ENCODE data around the gene MTERF4.

MTERF4 gene

GRCh38 chr2:241088376-241088775, 13.7 kb downstream of the MTERF4 start:
- DNase-seq (ENCODE audit: low read depth in 2 of 2), result no peak

DNA sequence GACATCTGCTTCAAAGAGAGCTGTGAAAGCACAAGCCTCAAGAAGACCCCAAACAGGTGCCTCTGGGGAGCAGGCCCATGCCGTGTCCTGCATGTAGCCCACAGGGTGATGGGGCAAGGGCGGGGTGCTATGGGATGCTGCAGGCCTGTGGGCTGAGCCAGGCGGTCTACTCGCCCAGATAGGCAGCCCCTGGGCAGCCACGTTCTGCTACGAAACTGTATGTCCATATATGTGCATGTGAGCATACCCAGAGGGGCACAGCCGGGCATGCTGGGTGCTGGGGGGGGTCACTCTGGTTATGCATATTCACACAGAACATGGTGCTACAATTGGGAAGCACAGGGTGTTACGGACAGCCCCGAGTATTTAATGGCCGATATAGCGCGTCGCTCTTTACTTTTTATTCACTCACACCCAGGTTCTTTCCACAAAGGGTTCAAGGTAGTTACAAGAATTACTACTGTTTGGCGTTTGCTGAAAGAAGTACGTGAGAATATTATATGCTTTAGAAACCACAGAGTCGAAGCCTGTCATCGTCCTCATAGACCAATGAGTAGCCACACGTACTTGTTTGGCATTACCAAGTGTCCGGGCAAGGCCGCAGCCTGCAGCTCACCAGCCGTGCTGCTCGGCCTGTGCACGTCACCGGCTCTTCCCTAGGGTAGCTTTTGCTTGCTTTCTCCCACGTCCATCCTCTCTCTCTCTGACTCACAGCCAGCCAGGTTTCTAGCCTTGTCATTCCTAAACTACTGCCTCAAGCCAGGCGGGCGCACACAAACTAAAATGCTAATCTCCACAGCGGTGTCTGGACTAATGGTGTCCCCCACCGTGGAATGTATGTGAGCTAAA, 14.4 kb downstream of the MTERF4 start:
- no peak for DNase-seq (ENCODE audit: low read depth in 2 of 2)

- no peak for DNase-seq (ENCODE audit: low read depth in 2 of 2)
Measured at GRCh38 chr2:241084856-241085444, 17.1 kb downstream of the MTERF4 start.

DNA sequence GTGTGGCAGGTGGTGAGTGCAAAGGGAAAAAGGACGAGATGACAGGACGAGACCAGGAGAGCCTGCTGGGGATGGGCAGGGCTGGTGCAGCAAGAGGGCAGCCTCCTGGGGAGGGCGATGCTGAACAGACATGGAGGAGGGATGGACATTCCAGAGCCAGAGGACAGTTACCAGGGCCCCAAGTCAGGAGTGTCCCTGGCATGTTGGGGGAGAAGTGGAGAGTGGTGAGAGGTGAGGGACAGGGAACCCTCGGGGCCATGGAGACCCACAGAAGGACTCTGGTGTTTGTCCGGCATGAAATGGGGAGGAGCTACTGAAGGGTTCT, 19.0 kb downstream of the MTERF4 start:
- no peak for DNase-seq (ENCODE audit: low read depth in 2 of 2)

- no peak for DNase-seq (ENCODE audit: low read depth in 2 of 2)
Measured at GRCh38 chr2:241082341-241083090, 19.6 kb downstream of the MTERF4 start.

DNA sequence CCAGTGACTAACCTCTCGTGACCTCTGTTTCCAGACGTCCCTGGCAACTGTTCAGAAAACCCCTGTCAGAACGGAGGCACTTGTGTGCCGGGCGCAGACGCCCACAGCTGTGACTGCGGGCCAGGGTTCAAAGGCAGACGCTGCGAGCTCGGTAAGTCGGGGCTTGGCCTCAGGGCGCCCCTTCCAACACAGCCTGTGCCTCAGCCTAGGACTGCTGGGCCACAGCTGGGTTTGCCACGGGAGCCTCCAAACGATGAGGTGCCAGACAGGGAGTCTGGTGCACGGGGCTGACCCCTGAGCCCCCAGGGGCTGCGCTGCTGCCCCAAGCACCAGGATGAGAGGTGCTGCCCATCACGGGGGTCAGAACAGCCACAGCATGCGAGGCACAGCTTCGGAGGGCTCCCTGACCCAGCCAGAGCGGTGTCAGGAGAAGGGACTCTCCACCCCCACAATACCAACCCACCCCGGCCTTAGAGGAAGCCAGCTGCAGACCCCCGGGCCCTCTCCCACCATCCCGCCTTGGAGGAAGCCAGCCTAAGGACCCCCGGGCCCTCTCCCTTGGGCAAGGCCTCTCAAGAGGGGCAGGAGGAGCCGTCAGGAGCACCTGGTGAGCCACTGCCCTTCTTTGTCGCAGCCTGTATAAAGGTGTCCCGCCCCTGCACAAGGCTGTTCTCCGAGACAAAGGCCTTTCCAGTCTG, 20.3 kb downstream of the MTERF4 start:
- DNase-seq (ENCODE audit: low read depth in 2 of 2), result no peak

GRCh38 chr2:241081190-241081642, 20.9 kb downstream of the MTERF4 start:
- DNase-seq (ENCODE audit: low read depth in 2 of 2), result no peak

DNA sequence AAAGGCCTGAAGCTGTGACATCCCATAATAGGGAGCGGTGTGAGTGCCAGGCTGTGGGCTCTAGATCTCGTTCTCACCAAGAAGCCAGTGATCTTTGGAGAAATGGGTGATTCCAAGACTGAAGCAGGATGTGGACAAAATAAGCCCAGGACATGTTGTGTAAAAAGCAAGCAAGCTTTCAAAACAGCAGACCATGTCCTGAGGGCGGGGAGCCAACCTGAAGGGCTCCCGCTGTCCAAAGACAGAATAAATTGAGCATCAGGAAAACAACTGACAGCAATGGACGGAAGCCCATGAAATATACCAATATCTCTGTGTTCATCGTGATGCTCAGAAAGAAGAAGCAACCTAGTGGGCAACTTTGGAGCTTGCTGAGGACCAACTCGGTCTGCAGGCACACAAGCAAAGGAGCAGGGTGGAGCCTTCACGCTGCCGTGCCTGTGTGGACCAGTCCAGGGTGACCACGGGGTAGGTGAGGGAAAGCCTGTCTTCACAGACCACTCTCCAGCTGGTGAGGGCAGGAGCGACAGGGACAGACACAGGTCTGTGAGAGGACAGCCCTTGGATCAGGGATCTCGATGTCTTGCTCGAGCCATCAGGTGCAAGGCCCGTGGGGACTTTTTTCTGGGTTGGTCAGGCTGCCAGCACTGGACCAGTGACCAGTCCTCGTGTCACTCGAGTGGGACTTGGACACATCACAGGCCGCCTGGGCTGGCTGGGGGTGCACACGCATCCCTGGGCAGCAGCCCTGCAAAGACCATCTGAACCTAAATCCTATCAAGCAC, 21.5 kb downstream of the MTERF4 start:
- no peak for DNase-seq (ENCODE audit: low read depth in 2 of 2)

GRCh38 chr2:241074901-241075540, 27.1 kb downstream of the MTERF4 start:
- no peak for DNase-seq (ENCODE audit: low read depth in 2 of 2)

DNA sequence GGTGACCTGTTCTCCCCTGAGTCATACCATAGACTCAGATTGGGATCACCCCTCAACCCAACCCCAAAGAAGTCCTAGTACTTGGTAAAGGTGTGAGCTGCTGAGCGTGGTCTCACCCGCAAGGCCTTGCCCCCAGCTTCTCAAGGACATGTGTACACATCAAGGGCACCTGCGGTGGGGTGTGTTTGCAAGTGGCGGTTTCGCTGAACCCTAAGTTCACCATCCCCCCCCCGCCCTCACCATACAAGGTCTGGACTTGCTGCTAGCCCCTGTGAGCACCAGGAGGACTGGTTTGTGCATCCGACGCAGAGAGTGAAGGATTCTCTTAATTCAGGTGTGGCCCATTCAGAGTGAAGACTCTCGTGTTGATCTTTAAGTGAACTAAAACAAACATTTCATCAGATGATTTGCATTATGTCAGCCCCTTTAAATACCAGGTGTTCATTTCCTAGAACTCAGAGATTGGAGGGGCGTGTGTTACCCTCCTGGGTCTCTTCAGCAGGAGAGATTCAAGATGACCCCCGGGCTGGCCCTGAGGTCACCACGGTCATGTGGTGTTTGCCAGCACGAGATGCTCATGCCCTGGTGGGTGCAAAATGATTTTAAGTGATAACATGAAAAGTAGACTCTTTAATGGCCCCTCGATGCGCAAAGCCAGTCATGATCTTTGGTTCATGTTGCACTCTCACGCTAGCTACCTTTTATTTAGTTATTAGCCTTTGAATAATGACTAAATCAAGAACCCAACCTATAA, 27.8 kb downstream of the MTERF4 start:
- no peak for DNase-seq (ENCODE audit: low read depth in 2 of 2)

DNA sequence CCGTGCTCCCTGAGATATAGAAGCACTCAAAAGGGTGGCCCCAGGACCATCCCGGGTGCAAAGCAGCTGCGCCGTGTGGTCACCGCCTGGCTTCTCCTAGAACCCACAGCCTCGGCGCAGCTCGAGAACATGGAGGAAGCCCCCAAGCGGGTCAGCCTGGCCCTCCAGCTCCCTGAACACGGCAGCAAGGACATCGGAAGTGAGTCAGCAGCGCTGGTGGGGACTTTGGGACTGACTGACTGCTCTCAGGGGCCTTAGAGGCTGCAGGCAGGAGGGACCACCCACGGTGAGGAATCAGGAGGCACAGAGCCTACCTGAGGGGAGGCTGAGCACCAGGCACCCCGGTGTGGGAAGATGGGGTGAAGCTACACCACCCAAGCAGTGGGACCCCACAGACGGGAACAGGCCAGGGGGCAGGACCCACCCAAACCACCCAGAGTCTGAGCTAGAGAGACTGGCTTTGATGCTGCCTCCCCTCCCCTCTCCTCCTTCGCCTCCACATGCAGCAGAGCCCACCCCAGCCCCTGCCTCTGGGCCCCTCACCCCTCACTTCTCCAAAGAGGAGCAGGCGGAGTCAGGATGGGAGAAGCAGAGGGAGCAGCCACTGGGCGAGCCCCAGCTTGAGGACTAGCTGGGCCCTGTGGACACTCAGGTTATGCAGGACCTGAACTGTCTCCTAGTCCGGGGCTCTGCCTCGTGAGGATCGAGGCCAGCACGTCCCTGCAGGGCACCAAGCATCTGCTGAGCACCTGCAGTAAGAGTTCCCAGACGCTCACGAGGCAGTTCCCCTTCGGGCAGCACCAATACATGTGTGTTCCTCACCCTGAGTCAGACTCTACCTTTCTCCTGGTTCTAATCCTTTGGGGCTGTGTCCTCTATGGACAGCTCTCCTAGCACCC, 28.7 kb downstream of the MTERF4 start:
- no peak for DNase-seq (ENCODE audit: low read depth in 2 of 2)

- no peak for DNase-seq (ENCODE audit: low read depth in 2 of 2)
Measured at GRCh38 chr2:241072553-241073165, 29.4 kb downstream of the MTERF4 start.

- DNase-seq (ENCODE audit: low read depth in 2 of 2), result no peak
Measured at GRCh38 chr2:241072151-241072550, 29.9 kb downstream of the MTERF4 start.

DNA sequence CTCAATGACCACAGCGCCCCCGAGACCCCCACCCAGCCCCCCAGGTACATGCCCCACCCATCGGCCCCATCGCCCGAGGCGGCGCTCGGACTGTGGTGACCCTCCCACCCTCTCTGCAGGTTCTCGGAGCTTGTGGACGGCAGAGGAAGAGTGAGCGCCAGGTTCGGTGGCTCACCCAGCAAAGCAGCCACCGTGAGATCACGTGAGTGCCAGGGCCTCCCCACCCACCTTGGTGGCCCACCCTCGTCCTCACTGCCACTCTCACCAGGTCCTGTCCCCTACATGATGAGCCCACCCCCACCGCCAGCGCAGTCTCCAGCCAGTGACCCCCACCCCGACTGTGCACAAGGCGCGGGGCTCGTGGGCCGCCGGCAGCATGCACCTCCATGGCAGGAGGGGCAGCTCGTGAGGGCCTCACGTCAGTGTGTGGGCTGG, 30.4 kb downstream of the MTERF4 start:
- no peak for DNase-seq (ENCODE audit: low read depth in 2 of 2)

DNA sequence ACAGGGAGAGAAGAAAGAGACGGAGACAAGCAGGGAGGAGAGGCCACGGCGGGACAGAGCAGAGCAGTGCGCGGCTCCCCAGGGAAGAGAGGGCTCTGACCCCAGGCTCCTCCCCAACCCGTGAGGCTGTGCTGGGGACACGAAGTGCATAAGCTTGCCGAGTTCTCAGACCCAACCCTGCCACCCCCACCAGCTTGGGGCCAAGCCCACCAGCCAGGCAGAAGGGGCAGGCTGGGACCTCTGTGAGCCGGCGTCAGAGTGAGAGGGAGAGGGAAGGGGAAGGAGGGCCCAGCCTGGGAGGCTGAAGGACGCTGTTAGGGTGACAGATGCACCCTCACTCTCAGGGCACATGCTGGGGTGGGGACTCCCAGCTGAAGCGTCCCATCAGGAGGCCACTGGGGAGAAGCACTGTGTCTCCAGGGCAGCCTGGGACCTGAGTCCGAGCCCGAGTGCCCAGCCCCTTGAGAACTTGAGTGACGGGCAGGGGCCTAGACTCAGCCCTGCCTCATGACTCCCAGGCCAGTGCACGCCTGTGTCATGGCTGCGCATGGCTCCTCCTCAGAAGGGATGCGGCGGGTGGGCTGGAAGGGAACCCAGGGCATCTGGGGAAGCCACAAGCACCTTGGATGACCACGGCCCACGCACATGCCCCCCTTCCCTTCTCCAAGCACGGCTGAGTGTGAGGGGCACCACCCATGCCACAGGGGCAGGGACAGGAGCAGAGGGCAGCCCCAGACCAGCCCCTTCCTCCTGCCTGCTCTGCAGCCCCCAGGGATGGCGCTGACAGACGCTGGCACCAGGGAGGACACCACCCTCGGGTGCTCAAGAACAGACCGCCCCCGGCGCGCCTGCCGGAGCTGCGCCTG, 31.0 kb downstream of the MTERF4 start:
- DNase-seq (ENCODE audit: low read depth in 2 of 2), result no peak

- no peak for DNase-seq (ENCODE audit: low read depth in 2 of 2)
Measured at GRCh38 chr2:241070361-241070760, 31.7 kb downstream of the MTERF4 start.

DNA sequence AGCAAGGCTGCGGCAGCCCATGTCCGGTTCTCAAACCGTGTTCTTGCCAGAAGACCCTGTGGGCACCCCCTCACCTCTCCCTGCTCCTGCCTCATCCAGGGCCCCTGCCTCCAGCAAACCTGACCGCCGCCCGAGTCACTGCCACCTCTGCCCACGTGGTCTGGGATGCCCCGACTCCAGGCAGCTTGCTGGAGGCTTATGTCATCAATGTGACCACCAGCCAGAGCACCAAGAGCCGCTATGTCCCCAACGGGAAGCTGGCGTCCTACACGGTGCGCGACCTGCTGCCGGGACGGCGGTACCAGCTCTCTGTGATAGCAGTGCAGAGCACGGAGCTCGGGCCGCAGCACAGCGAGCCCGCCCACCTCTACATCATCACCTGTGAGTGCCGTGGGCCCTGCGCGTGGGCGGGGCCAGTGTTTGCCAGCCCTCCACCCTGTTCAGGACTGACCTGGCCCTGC, 32.2 kb downstream of the MTERF4 start:
- DNase-seq (ENCODE audit: low read depth in 2 of 2), result no peak
